ENCODE data around the gene RAPGEF6. TPM values are rescaled to one million over a fixed set of nuclear protein-coding genes. Genes with fewer than 3 reads are reported as not detected.

The RAPGEF6 gene, protein sequence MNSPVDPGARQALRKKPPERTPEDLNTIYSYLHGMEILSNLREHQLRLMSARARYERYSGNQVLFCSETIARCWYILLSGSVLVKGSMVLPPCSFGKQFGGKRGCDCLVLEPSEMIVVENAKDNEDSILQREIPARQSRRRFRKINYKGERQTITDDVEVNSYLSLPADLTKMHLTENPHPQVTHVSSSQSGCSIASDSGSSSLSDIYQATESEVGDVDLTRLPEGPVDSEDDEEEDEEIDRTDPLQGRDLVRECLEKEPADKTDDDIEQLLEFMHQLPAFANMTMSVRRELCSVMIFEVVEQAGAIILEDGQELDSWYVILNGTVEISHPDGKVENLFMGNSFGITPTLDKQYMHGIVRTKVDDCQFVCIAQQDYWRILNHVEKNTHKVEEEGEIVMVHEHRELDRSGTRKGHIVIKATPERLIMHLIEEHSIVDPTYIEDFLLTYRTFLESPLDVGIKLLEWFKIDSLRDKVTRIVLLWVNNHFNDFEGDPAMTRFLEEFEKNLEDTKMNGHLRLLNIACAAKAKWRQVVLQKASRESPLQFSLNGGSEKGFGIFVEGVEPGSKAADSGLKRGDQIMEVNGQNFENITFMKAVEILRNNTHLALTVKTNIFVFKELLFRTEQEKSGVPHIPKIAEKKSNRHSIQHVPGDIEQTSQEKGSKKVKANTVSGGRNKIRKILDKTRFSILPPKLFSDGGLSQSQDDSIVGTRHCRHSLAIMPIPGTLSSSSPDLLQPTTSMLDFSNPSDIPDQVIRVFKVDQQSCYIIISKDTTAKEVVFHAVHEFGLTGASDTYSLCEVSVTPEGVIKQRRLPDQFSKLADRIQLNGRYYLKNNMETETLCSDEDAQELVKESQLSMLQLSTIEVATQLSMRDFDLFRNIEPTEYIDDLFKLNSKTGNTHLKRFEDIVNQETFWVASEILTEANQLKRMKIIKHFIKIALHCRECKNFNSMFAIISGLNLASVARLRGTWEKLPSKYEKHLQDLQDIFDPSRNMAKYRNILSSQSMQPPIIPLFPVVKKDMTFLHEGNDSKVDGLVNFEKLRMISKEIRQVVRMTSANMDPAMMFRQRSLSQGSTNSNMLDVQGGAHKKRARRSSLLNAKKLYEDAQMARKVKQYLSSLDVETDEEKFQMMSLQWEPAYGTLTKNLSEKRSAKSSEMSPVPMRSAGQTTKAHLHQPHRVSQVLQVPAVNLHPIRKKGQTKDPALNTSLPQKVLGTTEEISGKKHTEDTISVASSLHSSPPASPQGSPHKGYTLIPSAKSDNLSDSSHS (N-terminal part only)
- total RNA-seq = 23.1 and 28.9 TPM in 2 replicates

DNA sequence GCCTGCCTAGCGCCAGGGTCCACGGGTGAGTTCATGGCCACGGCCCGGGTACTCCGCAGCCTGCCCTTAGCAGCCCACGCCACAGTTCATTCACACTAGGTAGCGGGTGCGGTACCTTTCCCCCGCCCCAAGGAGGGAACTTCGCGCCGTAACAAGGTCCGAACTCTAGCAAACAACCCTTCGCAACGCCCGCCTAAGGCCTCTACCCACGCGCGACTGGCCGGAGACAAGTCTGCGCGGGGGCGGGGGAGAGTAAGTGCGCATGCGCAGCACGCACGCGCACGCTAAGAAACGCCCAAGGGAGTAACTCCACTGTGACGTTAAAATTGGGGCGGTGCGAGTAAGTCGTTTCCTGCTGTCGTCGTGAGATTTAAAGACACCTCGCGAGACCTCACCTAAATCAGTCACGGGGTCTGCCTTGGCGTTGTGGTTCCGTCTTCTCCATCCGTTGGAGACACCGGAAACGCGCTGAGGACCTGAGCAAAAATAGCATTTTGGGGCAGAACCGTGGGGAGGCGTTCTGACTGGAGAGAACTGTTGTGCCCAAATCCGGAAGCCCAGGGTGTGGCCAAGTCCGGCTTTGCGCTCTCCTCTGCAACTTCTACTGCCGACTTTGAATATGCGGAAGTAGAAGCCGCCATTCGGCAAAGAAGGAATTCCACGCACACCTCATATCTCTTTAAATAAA is at the start of gene RAPGEF6:
Gene RAPGEF6 (minus strand): TSS at position 234 of the 688 bp plus-strand sequence. CDS start 199 bp downstream, at position 35.

Small RNAs within 50 kb of the gene (small RNA-seq; reads per million reads assigned to genes)
- gene RF02271 = not detected

Other genes starting within 250 kb of the RAPGEF6 start
- 118 and 123 TPM in 2 replicates for gene FNIP1, start 161.8 kb upstream of the RAPGEF6 start, total RNA-seq

Measured in hair follicle dermal papilla cell (primary cell).